Measurements from ENCODE around the gene GFOD2. TPM values are rescaled to one million over a fixed set of nuclear protein-coding genes. Genes with fewer than 3 reads are reported as not detected.

The GFOD2 gene
- total RNA-seq, 2 donors from 2014 or later, result 10.9 to 12.9 TPM

GRCh38 chr16:67719778-67720144 is 645 bp upstream of the GFOD2 start:
- peak overlapping the region; percentile 98 for H3K27ac Mint-ChIP-seq
- ATAC-seq, result peak; percentile 19 to 58
- peaks cover 11 to 14% of the 10 kb centered on the region in 2 donors for H3K36me3 Mint-ChIP-seq
- DNase-seq (ENCODE audit: low spot score in 2 of 2), result peak in 1 of 2 donors; percentile 22
- no peaks in the 10 kb centered on the region for H3K9me3 Mint-ChIP-seq

- Mint-ChIP-seq H3K9me3 (no peaks in the 10 kb centered on the region), H3K36me3 (peaks cover 11 to 14% of the 10 kb centered on the region in 2 donors), H3K27ac (peak overlapping the region; percentile 98)
- DNase-seq (ENCODE audit: low spot score in 2 of 2) (peak in 1 of 2 donors; percentile 25), ATAC-seq (peak; percentile 13 to 28)
Measured at GRCh38 chr16:67718668-67719047, 458 bp downstream of the GFOD2 start.

GRCh38 chr16:67716097-67716496 is 3.0 kb downstream of the GFOD2 start:
- no peaks in the 10 kb centered on the region for H3K9me3 Mint-ChIP-seq
- ATAC-seq, result no peak
- H3K27ac Mint-ChIP-seq, result no peak overlapping the region
- H3K36me3 Mint-ChIP-seq, result peaks cover 11 to 14% of the 10 kb centered on the region in 2 donors
- DNase-seq (ENCODE audit: low spot score in 2 of 2), result no peak

- Mint-ChIP-seq H3K9me3 (no peaks in the 10 kb centered on the region), H3K36me3 (peaks cover 11 to 14% of the 10 kb centered on the region in 2 donors), H3K27ac (no peak overlapping the region)
- DNase-seq (ENCODE audit: low spot score in 2 of 2) (no peak), ATAC-seq (no peak)
Measured at GRCh38 chr16:67714522-67714921, 4.6 kb downstream of the GFOD2 start.

- DNase-seq (ENCODE audit: low spot score in 2 of 2) (no peak), ATAC-seq (no peak)
- H3K27ac Mint-ChIP-seq, result no peak overlapping the region
- peaks cover 5 to 10% of the 10 kb centered on the region in 2 donors for H3K36me3 Mint-ChIP-seq
- no peaks in the 10 kb centered on the region for H3K9me3 Mint-ChIP-seq
Measured at GRCh38 chr16:67713647-67714273, 5.4 kb downstream of the GFOD2 start.

GRCh38 chr16:67710607-67711006 is 8.5 kb downstream of the GFOD2 start:
- no peak for DNase-seq (ENCODE audit: low spot score in 2 of 2)
- H3K9me3 Mint-ChIP-seq, result no peaks in the 10 kb centered on the region
- no peak for ATAC-seq
- no peaks in the 10 kb centered on the region for H3K36me3 Mint-ChIP-seq
- no peak overlapping the region for H3K27ac Mint-ChIP-seq

- ATAC-seq, result no peak
- no peaks in the 10 kb centered on the region for H3K36me3 Mint-ChIP-seq
- no peaks in the 10 kb centered on the region for H3K9me3 Mint-ChIP-seq
- H3K27ac Mint-ChIP-seq, result peak overlapping the region in 1 of 2 donors; percentile 51
- no peak for DNase-seq (ENCODE audit: low spot score in 2 of 2)
Measured at GRCh38 chr16:67709050-67709449, 10.1 kb downstream of the GFOD2 start.

- Mint-ChIP-seq H3K9me3 (no peaks in the 10 kb centered on the region), H3K27ac (no peak overlapping the region), H3K36me3 (no peaks in the 10 kb centered on the region)
- ATAC-seq, result peak in 1 of 2 donors; percentile 21
- DNase-seq (ENCODE audit: low spot score in 2 of 2), result no peak
Measured at GRCh38 chr16:67708368-67708771, 10.7 kb downstream of the GFOD2 start.

GRCh38 chr16:67707790-67708189 is 11.3 kb downstream of the GFOD2 start:
- Mint-ChIP-seq H3K27ac (no peak overlapping the region), H3K9me3 (no peaks in the 10 kb centered on the region), H3K36me3 (no peaks in the 10 kb centered on the region)
- no peak for DNase-seq (ENCODE audit: low spot score in 2 of 2)
- ATAC-seq, result no peak

GRCh38 chr16:67707210-67707609 is 11.9 kb downstream of the GFOD2 start:
- H3K27ac Mint-ChIP-seq, result no peak overlapping the region
- H3K9me3 Mint-ChIP-seq, result no peaks in the 10 kb centered on the region
- DNase-seq (ENCODE audit: low spot score in 2 of 2) (no peak), ATAC-seq (no peak)
- no peaks in the 10 kb centered on the region for H3K36me3 Mint-ChIP-seq

- ATAC-seq (no peak), DNase-seq (ENCODE audit: low spot score in 2 of 2) (no peak)
- H3K9me3 Mint-ChIP-seq, result no peaks in the 10 kb centered on the region
- peak overlapping the region in 1 of 2 donors; percentile 86 for H3K27ac Mint-ChIP-seq
- H3K36me3 Mint-ChIP-seq, result no peaks in the 10 kb centered on the region
Measured at GRCh38 chr16:67704110-67704509, 15.0 kb downstream of the GFOD2 start.

GRCh38 chr16:67703626-67704025 is 15.5 kb downstream of the GFOD2 start:
- ATAC-seq (peak; percentile 87 to 90), DNase-seq (ENCODE audit: low spot score in 2 of 2) (no peak)

GRCh38 chr16:67702130-67702529 is 17.0 kb downstream of the GFOD2 start:
- no peak for ATAC-seq

More at GRCh38 chr16:67703626-67704025, 15.5 kb downstream of the GFOD2 start:
- H3K36me3 Mint-ChIP-seq, result peaks cover 0 to 4% of the 10 kb centered on the region in 2 donors
- H3K27ac Mint-ChIP-seq, result peak overlapping the region; percentile 61 to 86
- no peaks in the 10 kb centered on the region for H3K9me3 Mint-ChIP-seq

GRCh38 chr16:67701420-67701819 is 17.7 kb downstream of the GFOD2 start:
- no peak for ATAC-seq
- H3K36me3 Mint-ChIP-seq, result peaks cover 0 to 7% of the 10 kb centered on the region in 2 donors
- no peak for DNase-seq (ENCODE audit: low spot score in 2 of 2)
- no peaks in the 10 kb centered on the region for H3K9me3 Mint-ChIP-seq
- no peak overlapping the region for H3K27ac Mint-ChIP-seq

More at GRCh38 chr16:67702130-67702529, 17.0 kb downstream of the GFOD2 start:
- Mint-ChIP-seq H3K27ac (no peak overlapping the region), H3K36me3 (peaks cover 0 to 7% of the 10 kb centered on the region in 2 donors), H3K9me3 (no peaks in the 10 kb centered on the region)
- DNase-seq (ENCODE audit: low spot score in 2 of 2), result no peak

GRCh38 chr16:67699265-67699664 is 19.9 kb downstream of the GFOD2 start:
- no peaks in the 10 kb centered on the region for H3K9me3 Mint-ChIP-seq
- ATAC-seq (no peak), DNase-seq (ENCODE audit: low spot score in 2 of 2) (no peak)

GRCh38 chr16:67697422-67698185 is 21.5 kb downstream of the GFOD2 start:
- no peak for DNase-seq (ENCODE audit: low spot score in 2 of 2)
- ATAC-seq, result no peak
- Mint-ChIP-seq H3K9me3 (no peaks in the 10 kb centered on the region), H3K36me3 (peaks cover 0 to 7% of the 10 kb centered on the region in 2 donors), H3K27ac (no peak overlapping the region)

More at GRCh38 chr16:67699265-67699664, 19.9 kb downstream of the GFOD2 start:
- Mint-ChIP-seq H3K27ac (no peak overlapping the region), H3K36me3 (peaks cover 0 to 7% of the 10 kb centered on the region in 2 donors)

GRCh38 chr16:67694611-67695010 is 24.5 kb downstream of the GFOD2 start:
- no peak for ATAC-seq

More at GRCh38 chr16:67694611-67695010, 24.5 kb downstream of the GFOD2 start:
- Mint-ChIP-seq H3K36me3 (peaks cover 0 to 7% of the 10 kb centered on the region in 2 donors), H3K27ac (no peak overlapping the region), H3K9me3 (no peaks in the 10 kb centered on the region)
- DNase-seq (ENCODE audit: low spot score in 2 of 2), result no peak

Data from activated naive CD4-positive, alpha-beta T cell treated with anti-CD3 and anti-CD28 coated beads, Interleukin-2, amount 50 U/mL, for 72 hours (primary cell).